Stimulated activated CD8-positive, alpha-beta memory T cell treated with anti-CD3 and anti-CD28 coated beads, Interleukin-2, amount 100 ng/mL, for 1 hour (primary cell): ENCODE data around the gene CARMIL1.
"Not testable (repeated sequence)": the region's sequence is repeated elsewhere in the genome, so short reads cannot be mapped to it uniquely, and the experiment has no call there.

Experiments
- DNase-seq, 2 donors: peaks; one replicate each; pipeline ENCODE4 v3.0.0-alpha.2; 2020; ENCODE audit warnings: low read depth in 2 of 2

Gene CARMIL1

GRCh38 chr6:25564943-25565342, 285.8 kb downstream of the CARMIL1 start:
- DNase-seq, result no peak

GRCh38 chr6:25570578-25570977, 291.4 kb downstream of the CARMIL1 start:
- no peak for DNase-seq

GRCh38 chr6:25576919-25577318, 297.7 kb downstream of the CARMIL1 start:
- no peak for DNase-seq

GRCh38 chr6:25578538-25578937, 299.4 kb downstream of the CARMIL1 start:
- DNase-seq, result no peak

GRCh38 chr6:25579391-25579883, 300.3 kb downstream of the CARMIL1 start:
- DNase-seq, result no peak

- no peak for DNase-seq
Measured at GRCh38 chr6:25579902-25580495, 300.8 kb downstream of the CARMIL1 start.

- DNase-seq, result no peak
Measured at GRCh38 chr6:25582101-25582500, 302.9 kb downstream of the CARMIL1 start.

- DNase-seq, result no peak
Measured at GRCh38 chr6:25583099-25583498, 303.9 kb downstream of the CARMIL1 start.

- no peak for DNase-seq
Measured at GRCh38 chr6:25583906-25584305, 304.7 kb downstream of the CARMIL1 start.

GRCh38 chr6:25585225-25585624, 306.1 kb downstream of the CARMIL1 start:
- DNase-seq, result no peak

GRCh38 chr6:25586119-25586518, 306.9 kb downstream of the CARMIL1 start:
- DNase-seq, result not testable (repeated sequence)

GRCh38 chr6:25586927-25587326, 307.8 kb downstream of the CARMIL1 start:
- DNase-seq, result no peak

- DNase-seq, result no peak
Measured at GRCh38 chr6:25590986-25591385, 311.8 kb downstream of the CARMIL1 start.

- no peak for DNase-seq
Measured at GRCh38 chr6:25596928-25597818, 318.0 kb downstream of the CARMIL1 start.

GRCh38 chr6:25599516-25600085, 320.4 kb downstream of the CARMIL1 start:
- DNase-seq, result no peak

- no peak for DNase-seq
Measured at GRCh38 chr6:25601800-25602673, 322.9 kb downstream of the CARMIL1 start.

GRCh38 chr6:25602674-25602982, 323.5 kb downstream of the CARMIL1 start:
- no peak for DNase-seq

GRCh38 chr6:25603251-25603650, 324.1 kb downstream of the CARMIL1 start:
- no peak for DNase-seq

GRCh38 chr6:25606151-25606550, 327.0 kb downstream of the CARMIL1 start:
- no peak for DNase-seq

GRCh38 chr6:25608558-25609174, 329.5 kb downstream of the CARMIL1 start:
- no peak for DNase-seq

- DNase-seq, result no peak
Measured at GRCh38 chr6:25612666-25613065, 333.5 kb downstream of the CARMIL1 start.
